WTC11 (cell line): ENCODE measurements around the gene SCAANT1. TPM values are rescaled to one million over a fixed set of nuclear protein-coding genes. Genes with fewer than 3 reads are reported as not detected.

Experiments
- ATAC-seq: fragments of 200-7000 bp; cut with Tn5 transposase; 2 replicates; pipeline ENCODE4 v1.10.0; 2021; ENCODE audit warnings: mild to moderate bottlenecking, moderate library complexity
- CTCF ChIA-PET: fragments of 300-600 bp; sonication (Branson Sonifier 250); formaldehyde crosslinking; loops from one replicate; lab custom pipeline; 2021; ENCODE audit warnings: antibody characterized with exemption; lab: Charles Lee
- POLR2A ChIA-PET: fragments of 350-600 bp; sonication (Branson Sonifier 250); formaldehyde crosslinking; loops from one replicate; lab custom pipeline; 2021; ENCODE audit warnings: antibody characterized with exemption; lab: Charles Lee
- DNase-seq: peaks from one replicate; pipeline ENCODE4 v3.0.0; 2021; ENCODE audit warnings: low spot score
- H3K27ac Mint-ChIP-seq: 2 replicates; pipeline ENCODE4 v1.8.0; 2021; ENCODE audit warnings: mixed read lengths
- H3K27me3 Mint-ChIP-seq: 2 replicates; pipeline ENCODE4 v1.8.0; 2021; ENCODE audit warnings: low read depth, mild to moderate bottlenecking, moderate library complexity, mixed read lengths
- H3K36me3 Mint-ChIP-seq: 2 replicates; pipeline ENCODE4 v1.8.0; 2021; ENCODE audit warnings: mixed read lengths
- H3K4me1 Mint-ChIP-seq: 2 replicates; pipeline ENCODE4 v1.8.0; 2022; ENCODE audit warnings: mixed read lengths
- H3K4me3 Mint-ChIP-seq: 2 replicates; pipeline ENCODE4 v1.8.0; 2021; ENCODE audit warnings: mild to moderate bottlenecking, moderate library complexity, mixed read lengths
- H3K9me3 Mint-ChIP-seq: 2 replicates; pipeline ENCODE4 v1.8.0; 2021; ENCODE audit warnings: mixed read lengths
- AR ChIP-seq: fragments of 250-450 bp; sonication (Bioruptor Pico); IDR thresholded peaks from 2 replicates; pipeline ENCODE4 v1.9.0; 2021; ENCODE audit warnings: mild to moderate bottlenecking
- ARID4B ChIP-seq: sonication (generic); formaldehyde crosslinking; IDR thresholded peaks from 2 replicates; pipeline ENCODE4 v1.8.0; 2023; ENCODE audit warnings: missing genetic modification reagents, mild to moderate bottlenecking, borderline replicate concordance
- ATF2 ChIP-seq: sonication (generic); formaldehyde crosslinking; IDR thresholded peaks from 2 replicates; pipeline ENCODE4 v1.8.1; 2022; ENCODE audit warnings: low read depth, missing genetic modification reagents, borderline replicate concordance
- CREM ChIP-seq: sonication (generic); formaldehyde crosslinking; IDR thresholded peaks from 2 replicates; pipeline ENCODE4 v1.8.1; 2022; ENCODE audit warnings: mild to moderate bottlenecking, missing genetic modification reagents, moderate library complexity
- E2F4 ChIP-seq: sonication (generic); formaldehyde crosslinking; IDR thresholded peaks from 2 replicates; pipeline ENCODE4 v1.8.1; 2022; ENCODE audit warnings: low read depth, mild to moderate bottlenecking, moderate library complexity, missing genetic modification reagents, borderline replicate concordance
- EMX1 ChIP-seq: fragments of 250-450 bp; sonication (Bioruptor Pico); IDR thresholded peaks from 2 replicates; pipeline ENCODE4 v1.8.0; 2021; ENCODE audit warnings: mild to moderate bottlenecking
- FOXP1 ChIP-seq: sonication (generic); formaldehyde crosslinking; IDR thresholded peaks from 2 replicates; pipeline ENCODE4 v1.8.0; 2022; ENCODE audit warnings: missing genetic modification reagents, mild to moderate bottlenecking, moderate library complexity, borderline replicate concordance
- GRHL2 ChIP-seq: fragments of 250-450 bp; sonication (Bioruptor Pico); IDR thresholded peaks from 2 replicates; pipeline ENCODE4 v1.8.0; 2022; ENCODE audit warnings: mild to moderate bottlenecking, moderate library complexity; ENCODE audit not compliant: insufficient replicate concordance, severe bottlenecking
- JUN ChIP-seq: sonication (generic); formaldehyde crosslinking; IDR thresholded peaks from 2 replicates; pipeline ENCODE4 v1.8.0; 2023; ENCODE audit warnings: mild to moderate bottlenecking, missing genetic modification reagents
- MAX ChIP-seq: sonication (generic); formaldehyde crosslinking; IDR thresholded peaks from 2 replicates; pipeline ENCODE4 v1.8.0; 2022; ENCODE audit warnings: mild to moderate bottlenecking, missing genetic modification reagents
- MXD4 ChIP-seq: fragments of 250-450 bp; sonication (Bioruptor Pico); IDR thresholded peaks from 2 replicates; pipeline ENCODE4 v1.8.0; 2021; ENCODE audit warnings: mild to moderate bottlenecking, moderate library complexity, borderline replicate concordance
- NR3C1 ChIP-seq: sonication (generic); formaldehyde crosslinking; conservative IDR thresholded peaks from 2 replicates; pipeline ENCODE4 v1.8.1; 2023; ENCODE audit warnings: low read depth, mild to moderate bottlenecking, missing genetic modification reagents
- SP1 ChIP-seq: sonication (generic); formaldehyde crosslinking; conservative IDR thresholded peaks from 2 replicates; pipeline ENCODE4 v1.8.1; 2022; ENCODE audit warnings: missing genetic modification reagents
- TEAD1 ChIP-seq: sonication (generic); formaldehyde crosslinking; IDR thresholded peaks from 2 replicates; pipeline ENCODE4 v1.8.0; 2022; ENCODE audit warnings: mild to moderate bottlenecking, missing genetic modification reagents
- TP53 ChIP-seq: sonication (generic); formaldehyde crosslinking; IDR thresholded peaks from 2 replicates; pipeline ENCODE4 v1.8.1; 2023; ENCODE audit warnings: mild to moderate bottlenecking, missing genetic modification reagents
- ZMAT4 ChIP-seq: fragments of 250-450 bp; sonication (Bioruptor Pico); IDR thresholded peaks from 2 replicates; pipeline ENCODE4 v1.9.0; 2021; ENCODE audit warnings: mild to moderate bottlenecking
- ZNF219 ChIP-seq: sonication (generic); formaldehyde crosslinking; IDR thresholded peaks from 2 replicates; pipeline ENCODE4 v1.8.0; 2023; ENCODE audit warnings: missing genetic modification reagents, mild to moderate bottlenecking, borderline replicate concordance
- ZNF425 ChIP-seq: fragments of 250-450 bp; sonication (Bioruptor Pico); conservative IDR thresholded peaks from 2 replicates; pipeline ENCODE4 v1.9.0; 2021; ENCODE audit warnings: mild to moderate bottlenecking
- total RNA-seq: library from RNA; stranded (reverse); gene quantifications from 3 replicates; pipeline ENCODE4 v1.2.3, GENCODE V29; 2021

The SCAANT1 gene
- total RNA-seq, 1 experiment from 2014 or later = 1.3 TPM

- TF ChIP-seq AR (CRISPR knock-in tag) (no peak), TP53 (CRISPR knock-in tag) (no peak), MXD4 (CRISPR knock-in tag) (no peak), NR3C1 (CRISPR knock-in tag) (no peak), ZMAT4 (no peak), MAX (no peak), ZNF425 (no peak), SP1 (no peak), TEAD1 (no peak), FOXP1 (CRISPR knock-in tag) (no peak), CREM (CRISPR knock-in tag) (no peak), ATF2 (no peak), JUN (no peak)
These were observed 7.8 kb upstream of the SCAANT1 start (continued) for GRCh38 chr3:63920001-63920400.

- Mint-ChIP-seq H3K27me3 (peaks cover 3% of the 10 kb centered on the region; the same call in 1 of the 2 replicates), H3K4me3 (no peak overlapping the region), H3K36me3 (peaks cover 25% of the 10 kb centered on the region), H3K4me1 (peaks cover 6% of the 10 kb centered on the region), H3K9me3 (no peaks in the 10 kb centered on the region), H3K27ac (peak overlapping the region; percentile 31)
- CTCF ChIA-PET = no interaction called here
- TF ChIP-seq ARID4B (CRISPR knock-in tag) (no peak), GRHL2 (CRISPR knock-in tag) (no peak), ZNF219 (CRISPR knock-in tag) (no peak), EMX1 (CRISPR knock-in tag) (no peak), E2F4 (CRISPR knock-in tag) (no peak)
- POLR2A ChIA-PET = no interaction called here
- ATAC-seq = no peak
- DNase-seq = no peak
These were observed 6.1 kb upstream of the SCAANT1 start for GRCh38 chr3:63918321-63918720.
